ENCODE results near the gene ZDHHC14.

GRCh38 chr6:157615420-157615769 is 234.4 kb downstream of the ZDHHC14 start:
- TF ChIP-seq, protein P1, sequence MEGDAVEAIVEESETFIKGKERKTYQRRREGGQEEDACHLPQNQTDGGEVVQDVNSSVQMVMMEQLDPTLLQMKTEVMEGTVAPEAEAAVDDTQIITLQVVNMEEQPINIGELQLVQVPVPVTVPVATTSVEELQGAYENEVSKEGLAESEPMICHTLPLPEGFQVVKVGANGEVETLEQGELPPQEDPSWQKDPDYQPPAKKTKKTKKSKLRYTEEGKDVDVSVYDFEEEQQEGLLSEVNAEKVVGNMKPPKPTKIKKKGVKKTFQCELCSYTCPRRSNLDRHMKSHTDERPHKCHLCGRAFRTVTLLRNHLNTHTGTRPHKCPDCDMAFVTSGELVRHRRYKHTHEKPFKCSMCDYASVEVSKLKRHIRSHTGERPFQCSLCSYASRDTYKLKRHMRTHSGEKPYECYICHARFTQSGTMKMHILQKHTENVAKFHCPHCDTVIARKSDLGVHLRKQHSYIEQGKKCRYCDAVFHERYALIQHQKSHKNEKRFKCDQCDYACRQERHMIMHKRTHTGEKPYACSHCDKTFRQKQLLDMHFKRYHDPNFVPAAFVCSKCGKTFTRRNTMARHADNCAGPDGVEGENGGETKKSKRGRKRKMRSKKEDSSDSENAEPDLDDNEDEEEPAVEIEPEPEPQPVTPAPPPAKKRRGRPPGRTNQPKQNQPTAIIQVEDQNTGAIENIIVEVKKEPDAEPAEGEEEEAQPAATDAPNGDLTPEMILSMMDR (IDR thresholded peaks at IDR 0.05), result no peak
- no peak for TF ChIP-seq POLR2A (IDR thresholded peaks at IDR 0.05)

All from thyroid gland (tissue), 4 donors.